HuH-7.5 (cell line): ENCODE results near the gene CYP26B1.
A peak's percentile ranks its signal among the peaks of the same experiment; 100 is the strongest.

Experiments used
- DNase-seq: peaks from one replicate; pipeline ENCODE4 v3.0.0; 2011; ENCODE audit warnings: low spot score

CYP26B1 gene

GRCh38 chr2:72155151-72155550 is 7.5 kb upstream of the CYP26B1 start:
- no peak for DNase-seq

- DNase-seq, result no peak
Observed at GRCh38 chr2:72154386-72154975, 6.8 kb upstream of the CYP26B1 start.

- no peak for DNase-seq
Observed at GRCh38 chr2:72153924-72154323, 6.3 kb upstream of the CYP26B1 start.

GRCh38 chr2:72153026-72153791 is 5.5 kb upstream of the CYP26B1 start:
- DNase-seq, result no peak

GRCh38 chr2:72150861-72151356 is 3.2 kb upstream of the CYP26B1 start:
- no peak for DNase-seq

DNA sequence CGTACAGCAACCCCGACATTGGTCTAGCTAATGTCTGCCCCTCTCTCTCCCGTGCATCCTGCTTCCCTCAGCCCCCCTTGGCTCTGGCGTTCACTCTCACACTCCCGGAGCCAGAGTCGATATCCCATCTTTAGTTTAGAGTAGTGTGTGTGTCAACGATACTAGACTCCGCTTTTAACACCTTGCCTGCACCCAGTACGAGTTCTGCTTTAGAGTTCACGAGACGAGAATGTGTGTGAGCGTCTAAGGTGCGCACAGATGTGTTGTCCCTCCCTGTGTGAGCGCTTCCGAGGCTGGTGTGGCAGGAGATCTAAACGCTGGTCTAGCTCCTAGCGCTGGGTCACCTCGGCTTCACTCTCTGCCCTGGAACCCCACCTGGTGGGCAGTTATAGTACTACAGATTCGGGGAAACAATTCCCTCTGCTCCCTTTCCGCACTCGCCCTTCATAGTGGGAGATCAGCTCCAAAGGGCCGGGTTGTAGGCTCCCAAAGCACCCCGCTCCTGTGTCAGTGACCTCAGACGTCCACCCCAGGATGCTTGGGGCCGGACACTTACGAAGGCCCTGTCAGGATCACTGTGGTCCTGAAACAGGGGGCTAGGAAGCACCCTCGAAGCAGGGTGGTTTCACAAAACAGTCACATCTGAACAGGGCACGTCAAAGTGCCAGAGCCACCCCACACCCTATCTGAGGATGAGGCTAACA is 2.6 kb upstream of the CYP26B1 start:
- peak; percentile 96 for DNase-seq

DNA sequence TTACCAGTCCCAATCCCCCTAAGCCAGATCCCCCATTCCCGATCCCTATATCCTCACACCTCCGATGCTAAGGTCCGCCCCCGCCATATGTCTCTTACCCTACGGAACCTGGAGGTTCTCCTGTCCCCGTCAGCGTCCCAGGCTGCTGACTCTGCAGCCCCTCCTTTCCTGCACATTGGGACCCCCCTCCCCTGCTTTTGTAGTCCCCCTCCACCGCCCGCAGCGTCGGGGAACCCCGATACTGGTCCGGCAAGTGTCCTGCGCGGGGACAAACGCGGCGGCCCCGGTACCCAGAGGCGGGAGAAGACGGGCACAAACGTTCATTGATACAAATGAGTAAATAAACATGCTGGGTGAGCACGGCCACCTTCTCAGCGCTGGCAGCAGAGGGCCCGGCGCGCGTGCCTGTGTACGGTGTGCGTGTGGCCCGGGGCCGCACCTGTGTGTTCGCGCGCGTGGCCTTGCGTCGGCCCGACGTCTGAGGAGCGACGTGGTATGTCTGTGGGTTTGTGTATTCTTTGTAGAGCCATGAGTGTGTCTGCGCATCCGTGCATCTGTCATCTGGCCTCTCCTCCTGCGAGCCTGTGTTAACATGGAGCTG is 2.0 kb upstream of the CYP26B1 start:
- no peak for DNase-seq

GRCh38 chr2:72148837-72149555 is 1.3 kb upstream of the CYP26B1 start:
- peak; percentile 88 for DNase-seq

DNA sequence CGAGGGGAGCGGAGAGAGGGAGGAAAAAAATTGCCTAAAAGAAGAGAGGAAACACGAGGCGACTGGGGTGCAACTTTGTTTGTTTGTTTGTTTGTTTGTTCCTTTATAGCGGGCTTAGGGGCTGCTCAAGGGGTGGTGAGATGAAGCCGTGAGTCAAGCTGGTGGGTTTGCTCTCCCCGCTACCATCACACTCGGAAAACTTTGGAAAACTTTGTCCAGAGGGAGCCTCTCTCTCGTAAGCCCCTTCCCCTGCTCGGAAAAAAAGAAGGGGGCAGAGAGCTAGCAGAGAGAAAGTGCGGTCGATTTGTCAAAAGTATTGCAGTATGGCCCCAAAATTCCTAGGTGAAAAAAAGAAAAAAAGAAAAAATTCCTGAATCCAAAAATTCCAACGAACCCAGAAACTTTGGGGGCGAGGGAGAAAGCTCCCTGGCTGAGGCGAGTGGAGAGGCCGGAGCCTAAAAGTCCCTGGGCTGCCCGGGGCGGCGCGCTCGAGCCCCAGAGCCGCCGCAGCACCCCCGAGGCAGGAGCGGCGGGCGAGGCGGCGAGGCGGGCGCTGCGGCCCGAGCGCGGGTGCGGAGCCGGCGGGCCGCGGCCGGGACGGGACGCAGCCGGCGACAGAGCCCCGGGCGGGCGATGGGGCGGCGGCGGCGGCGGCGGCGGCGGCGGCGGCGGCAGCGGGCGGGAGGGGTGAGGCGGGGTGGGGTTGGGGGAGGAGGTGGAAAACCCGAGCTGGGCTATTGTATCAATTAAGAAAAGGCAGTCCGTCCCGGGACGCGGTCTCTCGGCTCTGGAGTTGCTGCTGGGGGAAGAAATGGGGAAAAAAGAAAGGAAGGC is 558 bp upstream of the CYP26B1 start:
- peak; percentile 64 for DNase-seq

GRCh38 chr2:72146347-72147302 is 1.0 kb downstream of the CYP26B1 start:
- peak; percentile 63 for DNase-seq

GRCh38 chr2:72145658-72146329 is 1.9 kb downstream of the CYP26B1 start:
- DNase-seq, result no peak

GRCh38 chr2:72145289-72145657 is 2.4 kb downstream of the CYP26B1 start:
- peak; percentile 95 for DNase-seq

DNA sequence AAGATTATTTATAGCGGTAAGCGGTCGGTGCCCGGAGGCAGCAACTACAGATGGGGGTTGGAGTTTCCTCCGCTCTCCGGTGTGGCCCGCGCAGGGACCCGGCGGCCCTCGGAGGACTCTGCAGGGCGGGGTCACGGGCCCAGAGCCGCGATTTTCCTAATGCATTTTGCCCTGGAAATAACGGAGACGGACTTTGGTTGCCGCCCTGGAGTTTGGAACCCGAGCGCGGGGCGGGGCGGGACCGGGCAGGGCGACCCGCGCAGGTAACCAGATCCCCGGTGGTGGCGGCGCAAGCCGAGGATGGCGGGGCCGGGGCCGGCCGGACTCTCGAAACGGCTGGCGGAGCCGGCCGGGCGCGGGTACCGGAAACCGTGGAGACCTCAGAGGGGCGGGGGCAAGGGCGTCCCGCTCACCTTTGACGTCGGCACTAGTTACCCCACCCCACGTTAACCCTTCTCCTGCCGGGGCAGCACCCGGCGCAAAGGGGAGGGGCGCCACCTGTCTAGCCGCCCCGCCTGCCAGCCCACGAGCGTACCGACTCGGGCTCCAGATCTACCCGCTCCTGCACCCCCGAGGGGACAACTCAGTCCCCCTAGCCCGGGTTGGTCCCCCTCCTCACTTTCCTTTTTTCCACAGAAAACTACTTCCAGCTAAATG is 2.9 kb downstream of the CYP26B1 start:
- DNase-seq, result peak; percentile 99

GRCh38 chr2:72144274-72144631 is 3.4 kb downstream of the CYP26B1 start:
- DNase-seq, result peak; percentile 64

GRCh38 chr2:72143441-72144273 is 4.0 kb downstream of the CYP26B1 start:
- DNase-seq, result no peak

DNA sequence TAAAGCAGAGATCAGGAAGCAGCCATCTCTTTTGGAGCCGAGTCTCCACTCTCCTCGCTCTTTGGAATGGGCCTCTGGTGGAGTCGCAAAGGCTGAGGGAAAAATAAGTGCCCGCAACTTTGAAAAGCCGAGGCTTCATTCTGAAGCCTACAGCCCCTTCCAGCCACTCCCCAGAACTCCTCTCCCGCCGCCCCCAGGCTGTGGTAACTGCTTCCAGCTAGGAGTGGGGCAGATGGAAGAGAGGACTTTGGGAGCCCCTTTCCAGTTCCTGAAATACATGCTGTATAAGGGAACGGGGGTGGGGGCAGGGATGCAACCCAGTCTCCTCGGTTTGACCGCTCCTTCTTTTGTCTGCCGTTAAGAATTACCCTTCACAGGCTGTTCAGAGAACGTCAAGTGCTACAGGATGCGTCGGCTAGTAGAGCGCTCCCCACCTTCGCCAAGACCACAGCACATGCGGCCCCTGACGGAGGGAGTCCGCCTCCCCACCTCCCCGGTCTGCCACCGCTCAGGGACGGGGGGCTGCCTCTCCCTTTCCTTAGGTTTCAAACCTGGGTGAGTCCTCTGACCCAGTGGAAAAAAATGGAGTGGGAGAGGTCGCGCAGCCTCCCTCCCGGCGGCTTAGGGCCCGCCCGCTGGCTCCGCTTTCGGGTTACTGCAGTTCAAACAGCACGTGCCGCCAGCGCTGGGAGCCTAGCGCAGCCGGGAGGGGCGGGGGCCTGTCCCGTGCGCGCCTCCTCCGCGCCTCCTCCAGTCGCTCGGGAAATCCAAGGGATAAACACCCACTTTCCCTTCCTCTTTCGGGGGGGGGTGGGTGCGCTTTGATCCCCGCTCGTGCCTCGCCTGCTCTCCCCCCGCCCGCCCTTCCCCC is 4.9 kb downstream of the CYP26B1 start:
- DNase-seq, result no peak

DNA sequence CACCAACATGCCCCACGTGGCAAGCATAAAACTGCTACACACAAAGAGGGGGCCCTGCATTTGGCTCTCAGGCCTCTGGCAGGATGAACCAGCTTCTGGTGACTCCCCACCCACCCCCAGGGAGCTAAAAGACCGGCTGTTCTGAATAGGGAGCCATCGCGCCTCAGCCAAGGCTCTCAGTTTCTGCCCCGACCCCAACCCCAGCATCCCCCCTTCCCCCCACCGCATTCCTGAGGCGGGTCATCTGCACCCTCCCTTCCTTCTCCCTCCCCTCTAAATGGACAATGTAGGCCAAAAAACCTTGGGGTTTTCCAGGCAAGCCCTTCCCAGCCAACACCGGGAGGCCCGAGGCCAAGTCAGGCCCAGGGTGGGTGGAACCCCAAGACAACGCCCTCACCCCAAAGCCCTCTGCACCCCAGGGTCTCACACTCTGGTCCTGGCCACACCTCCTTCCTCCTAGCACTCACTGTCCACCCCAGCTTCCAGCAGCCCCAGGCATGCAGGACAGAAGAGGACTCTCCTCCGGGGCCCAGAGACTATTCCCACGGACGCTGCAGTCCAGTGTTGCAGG is 5.7 kb downstream of the CYP26B1 start:
- no peak for DNase-seq
